IMR-90 (cell line): ENCODE data around the gene TEAD2.

Experiments
- BHLHE40 ChIP-seq: fragments of 150-350 bp; IDR thresholded peaks from 2 replicates; pipeline ENCODE4 v1.6.1; 2016; ENCODE audit warnings: mild to moderate bottlenecking, low read depth, low read length
- CEBPB ChIP-seq: IDR thresholded peaks from 2 replicates; pipeline ENCODE4 v1.6.1; 2012; ENCODE audit warnings: low read depth, low read length, improper control_type of control experiment
- CHD1 ChIP-seq: IDR thresholded peaks from 2 replicates; pipeline ENCODE4 v1.6.1; 2012; ENCODE audit warnings: low read depth, low read length, improper control_type of control experiment
- FOS ChIP-seq: fragments of 150-350 bp; IDR thresholded peaks from 2 replicates; pipeline ENCODE4 v1.6.1; 2016; ENCODE audit warnings: low read depth, low read length
- MAFK ChIP-seq: IDR thresholded peaks from 2 replicates; pipeline ENCODE4 v1.6.1; 2012; ENCODE audit warnings: low read depth, low read length, improper control_type of control experiment
- MXI1 ChIP-seq: IDR thresholded peaks from 2 replicates; pipeline ENCODE4 v1.6.1; 2012; ENCODE audit warnings: low read depth, mild to moderate bottlenecking, low read length, moderate library complexity, borderline replicate concordance
- NFE2L2 ChIP-seq: fragments of 150-350 bp; IDR thresholded peaks from 2 replicates; pipeline ENCODE4 v1.6.1; 2016; ENCODE audit warnings: low read depth, mild to moderate bottlenecking, low read length
- POLR2A ChIP-seq: IDR thresholded peaks from 2 replicates; pipeline ENCODE4 v1.6.1; 2012; ENCODE audit warnings: mild to moderate bottlenecking, low read depth, low read length
- RAD21 ChIP-seq: IDR thresholded peaks from 2 replicates; pipeline ENCODE4 v1.6.1; 2012; ENCODE audit warnings: low read length, improper control_type of control experiment
- RCOR1 ChIP-seq: IDR thresholded peaks from 2 replicates; pipeline ENCODE4 v1.6.1; 2012; ENCODE audit warnings: mild to moderate bottlenecking, low read length, improper control_type of control experiment; ENCODE audit not compliant: insufficient replicate concordance
- RFX5 ChIP-seq: IDR thresholded peaks from 2 replicates; pipeline ENCODE4 v1.8.0; 2012; ENCODE audit warnings: low read depth, mild to moderate bottlenecking, low read length, moderate library complexity
- SMC3 ChIP-seq: fragments of 150-350 bp; IDR thresholded peaks from 2 replicates; pipeline ENCODE4 v1.6.1; 2016; ENCODE audit warnings: low read depth, mild to moderate bottlenecking, antibody characterized with exemption, low read length, moderate library complexity
- TF ChIP-seq, protein P1 (sequence below): conservative IDR thresholded peaks from 2 replicates; pipeline ENCODE4 v1.5.1; 2012; ENCODE audit warnings: mild to moderate bottlenecking, low read depth, low read length, improper control_type of control experiment
- TF ChIP-seq, protein P2 (sequence below): fragments of 150-350 bp; IDR thresholded peaks from 2 replicates; pipeline ENCODE4 v1.6.1; 2016; ENCODE audit warnings: low read depth, mild to moderate bottlenecking, low read length, moderate library complexity, borderline replicate concordance

DNA sequence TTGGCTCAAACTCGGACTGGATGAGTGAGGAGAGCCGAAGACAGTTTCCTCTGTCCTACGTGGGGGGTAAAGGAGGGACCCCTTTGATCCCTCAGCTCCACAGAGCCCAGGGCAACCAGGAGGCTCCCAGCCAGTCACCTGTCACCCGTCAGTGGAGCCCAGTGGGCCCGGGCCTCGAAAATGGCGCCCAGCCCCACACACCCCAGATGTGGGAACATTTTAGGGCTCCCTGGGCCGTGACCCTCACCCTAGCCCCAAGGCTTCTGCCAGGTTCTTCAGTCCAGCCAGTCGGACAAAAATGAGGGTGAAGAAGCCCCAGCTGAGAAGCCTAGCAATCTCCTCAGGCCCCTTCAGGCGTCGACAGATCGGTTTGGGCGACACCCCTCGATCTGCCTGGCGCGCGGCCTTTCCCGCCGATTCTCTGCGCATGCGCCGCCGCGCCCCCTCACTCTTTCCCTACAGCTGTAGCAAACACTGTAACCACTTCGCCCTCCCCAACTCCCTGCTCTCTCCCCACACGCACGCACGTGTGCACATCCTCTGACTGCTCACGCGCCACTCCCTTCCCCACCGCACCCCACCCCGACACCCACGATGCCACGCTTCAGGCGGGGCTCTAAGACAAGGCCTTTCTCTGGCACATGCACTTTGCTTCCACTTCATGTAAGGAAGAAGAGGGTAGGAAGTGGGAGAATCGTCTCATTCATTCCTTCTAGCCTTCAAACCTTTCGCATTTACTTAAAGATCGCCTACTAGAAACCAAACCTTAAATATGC lies 37.2 kb downstream of the TEAD2 start, which contains the start of gene SLC6A16:
- TF ChIP-seq RAD21 (no peak), POLR2A (no peak), CEBPB (no peak), BHLHE40 (no peak), RCOR1 (no peak), MXI1 (no peak), RFX5 (no peak), NFE2L2 (no peak), SMC3 (no peak), FOS (no peak), MAFK (no peak), CHD1 (no peak)
- TF ChIP-seq, protein P1, sequence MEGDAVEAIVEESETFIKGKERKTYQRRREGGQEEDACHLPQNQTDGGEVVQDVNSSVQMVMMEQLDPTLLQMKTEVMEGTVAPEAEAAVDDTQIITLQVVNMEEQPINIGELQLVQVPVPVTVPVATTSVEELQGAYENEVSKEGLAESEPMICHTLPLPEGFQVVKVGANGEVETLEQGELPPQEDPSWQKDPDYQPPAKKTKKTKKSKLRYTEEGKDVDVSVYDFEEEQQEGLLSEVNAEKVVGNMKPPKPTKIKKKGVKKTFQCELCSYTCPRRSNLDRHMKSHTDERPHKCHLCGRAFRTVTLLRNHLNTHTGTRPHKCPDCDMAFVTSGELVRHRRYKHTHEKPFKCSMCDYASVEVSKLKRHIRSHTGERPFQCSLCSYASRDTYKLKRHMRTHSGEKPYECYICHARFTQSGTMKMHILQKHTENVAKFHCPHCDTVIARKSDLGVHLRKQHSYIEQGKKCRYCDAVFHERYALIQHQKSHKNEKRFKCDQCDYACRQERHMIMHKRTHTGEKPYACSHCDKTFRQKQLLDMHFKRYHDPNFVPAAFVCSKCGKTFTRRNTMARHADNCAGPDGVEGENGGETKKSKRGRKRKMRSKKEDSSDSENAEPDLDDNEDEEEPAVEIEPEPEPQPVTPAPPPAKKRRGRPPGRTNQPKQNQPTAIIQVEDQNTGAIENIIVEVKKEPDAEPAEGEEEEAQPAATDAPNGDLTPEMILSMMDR: no peak
- TF ChIP-seq, protein P2, sequence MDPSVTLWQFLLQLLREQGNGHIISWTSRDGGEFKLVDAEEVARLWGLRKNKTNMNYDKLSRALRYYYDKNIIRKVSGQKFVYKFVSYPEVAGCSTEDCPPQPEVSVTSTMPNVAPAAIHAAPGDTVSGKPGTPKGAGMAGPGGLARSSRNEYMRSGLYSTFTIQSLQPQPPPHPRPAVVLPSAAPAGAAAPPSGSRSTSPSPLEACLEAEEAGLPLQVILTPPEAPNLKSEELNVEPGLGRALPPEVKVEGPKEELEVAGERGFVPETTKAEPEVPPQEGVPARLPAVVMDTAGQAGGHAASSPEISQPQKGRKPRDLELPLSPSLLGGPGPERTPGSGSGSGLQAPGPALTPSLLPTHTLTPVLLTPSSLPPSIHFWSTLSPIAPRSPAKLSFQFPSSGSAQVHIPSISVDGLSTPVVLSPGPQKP: no peak
